PFSK-1 (cell line): ENCODE results near the gene SHLD1.

ENCODE experiments used
- FOXP2 ChIP-seq: optimal IDR thresholded peaks from 2 replicates; pipeline ENCODE3; 2011; ENCODE audit warnings: borderline replicate concordance, control low read depth, inconsistent platforms; ENCODE audit not compliant: insufficient read depth; ENCODE audit errors: extremely low read length, extremely low read depth
- POLR2AphosphoS5 ChIP-seq: IDR thresholded peaks from 2 replicates; pipeline ENCODE4 v1.6.1; 2012; ENCODE audit warnings: low read depth, mild to moderate bottlenecking, control low read depth, low read length, moderate library complexity
- SIN3A ChIP-seq: IDR thresholded peaks from 2 replicates; pipeline ENCODE4 v1.6.1; 2012; ENCODE audit warnings: mild to moderate bottlenecking, low read length, moderate library complexity, borderline replicate concordance; ENCODE audit not compliant: insufficient read depth
- TAF1 ChIP-seq: IDR thresholded peaks from 2 replicates; pipeline ENCODE4 v1.6.1; 2012; ENCODE audit warnings: low read length, control low read depth, borderline replicate concordance; ENCODE audit not compliant: insufficient read depth
- TF ChIP-seq, protein P1 (sequence below), 2 experiments: IDR thresholded peaks; 2 replicates each; pipeline versions ENCODE4 v1.6.1 to v1.8.0; 2011 to 2012; ENCODE audit warnings: low read depth in 2 of 2, low read length in 2 of 2, control low read depth in 1 of 2, inconsistent platforms in 1 of 2, mild to moderate bottlenecking in 1 of 2, moderate library complexity in 1 of 2; ENCODE audit not compliant: insufficient read depth in 1 of 2

SHLD1 gene

DNA sequence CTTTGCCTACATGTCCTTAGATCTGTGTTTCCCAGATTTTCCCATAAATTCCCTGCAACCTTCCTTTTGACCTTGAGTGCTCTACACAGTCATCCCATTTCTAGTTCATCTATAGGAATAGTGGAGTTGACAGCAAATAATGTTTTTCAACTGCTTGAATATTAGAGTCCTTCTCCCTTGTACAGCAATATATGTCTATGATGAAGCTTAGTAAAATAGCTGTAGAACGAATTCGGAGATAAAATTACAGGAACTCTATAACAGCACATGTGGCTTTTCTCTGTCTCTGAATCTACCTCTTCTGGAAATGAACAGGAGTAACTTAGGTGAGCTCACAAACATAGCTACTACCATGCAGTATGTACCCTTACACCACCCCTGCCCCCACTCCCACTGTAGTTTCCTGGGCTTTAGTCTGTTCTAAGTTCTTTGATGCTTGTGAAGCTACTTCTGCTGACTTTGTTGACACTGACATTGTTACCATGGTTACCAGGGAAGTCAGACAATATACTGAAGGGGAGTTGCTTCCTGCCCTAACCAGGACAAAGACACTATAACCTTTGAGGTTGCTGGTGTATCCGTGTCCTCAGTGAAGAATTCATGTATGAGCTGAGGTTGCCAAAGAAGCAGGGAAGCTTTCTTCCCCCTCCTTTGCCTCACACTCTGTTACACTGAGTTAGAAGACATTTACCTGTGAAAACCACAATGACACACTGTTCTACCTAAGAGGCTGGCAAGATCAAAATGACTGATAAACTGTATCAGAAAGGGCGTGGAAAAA, 35.8 kb upstream of the SHLD1 start:
- TF ChIP-seq SIN3A (no peak), TAF1 (no peak), POLR2AphosphoS5 (no peak)
- TF ChIP-seq, protein P1, sequence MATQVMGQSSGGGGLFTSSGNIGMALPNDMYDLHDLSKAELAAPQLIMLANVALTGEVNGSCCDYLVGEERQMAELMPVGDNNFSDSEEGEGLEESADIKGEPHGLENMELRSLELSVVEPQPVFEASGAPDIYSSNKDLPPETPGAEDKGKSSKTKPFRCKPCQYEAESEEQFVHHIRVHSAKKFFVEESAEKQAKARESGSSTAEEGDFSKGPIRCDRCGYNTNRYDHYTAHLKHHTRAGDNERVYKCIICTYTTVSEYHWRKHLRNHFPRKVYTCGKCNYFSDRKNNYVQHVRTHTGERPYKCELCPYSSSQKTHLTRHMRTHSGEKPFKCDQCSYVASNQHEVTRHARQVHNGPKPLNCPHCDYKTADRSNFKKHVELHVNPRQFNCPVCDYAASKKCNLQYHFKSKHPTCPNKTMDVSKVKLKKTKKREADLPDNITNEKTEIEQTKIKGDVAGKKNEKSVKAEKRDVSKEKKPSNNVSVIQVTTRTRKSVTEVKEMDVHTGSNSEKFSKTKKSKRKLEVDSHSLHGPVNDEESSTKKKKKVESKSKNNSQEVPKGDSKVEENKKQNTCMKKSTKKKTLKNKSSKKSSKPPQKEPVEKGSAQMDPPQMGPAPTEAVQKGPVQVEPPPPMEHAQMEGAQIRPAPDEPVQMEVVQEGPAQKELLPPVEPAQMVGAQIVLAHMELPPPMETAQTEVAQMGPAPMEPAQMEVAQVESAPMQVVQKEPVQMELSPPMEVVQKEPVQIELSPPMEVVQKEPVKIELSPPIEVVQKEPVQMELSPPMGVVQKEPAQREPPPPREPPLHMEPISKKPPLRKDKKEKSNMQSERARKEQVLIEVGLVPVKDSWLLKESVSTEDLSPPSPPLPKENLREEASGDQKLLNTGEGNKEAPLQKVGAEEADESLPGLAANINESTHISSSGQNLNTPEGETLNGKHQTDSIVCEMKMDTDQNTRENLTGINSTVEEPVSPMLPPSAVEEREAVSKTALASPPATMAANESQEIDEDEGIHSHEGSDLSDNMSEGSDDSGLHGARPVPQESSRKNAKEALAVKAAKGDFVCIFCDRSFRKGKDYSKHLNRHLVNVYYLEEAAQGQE (IDR thresholded peaks at IDR 0.05; ENCODE audit: insufficient read depth in 1 of 2, low read depth in 2 of 2, low read length in 2 of 2) = no peak

DNA sequence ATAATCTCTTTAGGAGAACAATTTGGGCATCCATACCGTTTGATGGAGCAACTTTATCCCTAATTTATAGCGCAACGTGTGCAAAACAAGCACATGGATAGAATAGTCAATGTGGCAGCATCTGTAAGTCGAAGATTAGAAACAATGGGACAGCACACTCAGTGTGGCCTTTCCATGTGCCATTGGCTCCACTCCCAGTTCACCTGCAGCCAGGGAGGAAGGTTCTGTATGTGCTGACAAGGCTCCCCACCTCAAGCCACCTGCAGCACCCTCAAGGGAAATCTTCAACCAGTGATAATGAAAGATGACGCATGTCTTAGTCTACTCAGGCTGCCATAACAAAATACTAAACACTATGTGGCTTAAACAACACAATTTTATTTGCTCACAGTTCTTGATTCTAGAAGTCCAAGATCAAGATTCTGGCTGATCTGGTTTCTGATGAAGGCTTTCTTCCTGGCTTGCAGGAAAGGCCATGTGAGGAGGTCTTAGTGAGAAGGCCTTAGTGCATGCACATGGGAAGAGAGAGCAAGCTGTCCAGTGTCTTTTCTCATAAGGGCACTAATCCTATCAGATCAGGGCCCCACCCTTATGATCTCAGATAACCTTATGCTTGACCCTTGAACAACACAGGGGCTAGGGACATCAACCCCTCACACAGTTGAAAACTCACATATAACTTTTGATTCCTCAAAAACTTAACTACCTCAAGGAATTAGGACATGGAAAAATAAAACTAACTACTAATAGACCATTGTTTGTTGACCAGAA, 34.9 kb upstream of the SHLD1 start:
- no peak for TF ChIP-seq SIN3A

DNA sequence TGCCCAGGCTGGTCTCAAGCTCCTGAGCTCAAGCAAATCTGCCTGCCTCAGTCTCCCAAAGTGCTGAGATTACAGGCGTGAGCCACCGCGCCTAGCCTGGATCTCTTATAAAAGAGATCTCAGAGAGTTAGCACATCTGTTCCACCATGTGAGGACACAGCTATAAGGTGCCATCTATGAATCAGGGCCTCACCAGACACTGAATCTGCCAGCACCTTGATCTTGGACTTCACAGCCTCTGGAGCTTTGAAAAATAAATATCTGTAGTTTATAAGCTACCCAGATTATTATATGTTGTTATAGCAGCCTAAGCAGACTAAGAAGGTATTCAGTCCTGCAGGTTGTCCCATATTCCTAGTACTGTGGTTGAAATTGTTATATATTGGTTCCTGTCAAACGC, 33.2 kb upstream of the SHLD1 start:
- TF ChIP-seq, protein P1 (IDR thresholded peaks at IDR 0.05; ENCODE audit: insufficient read depth in 1 of 2, low read depth in 2 of 2, low read length in 2 of 2) = no peak
- TF ChIP-seq FOXP2 (no peak), POLR2AphosphoS5 (no peak), SIN3A (no peak), TAF1 (no peak)

DNA sequence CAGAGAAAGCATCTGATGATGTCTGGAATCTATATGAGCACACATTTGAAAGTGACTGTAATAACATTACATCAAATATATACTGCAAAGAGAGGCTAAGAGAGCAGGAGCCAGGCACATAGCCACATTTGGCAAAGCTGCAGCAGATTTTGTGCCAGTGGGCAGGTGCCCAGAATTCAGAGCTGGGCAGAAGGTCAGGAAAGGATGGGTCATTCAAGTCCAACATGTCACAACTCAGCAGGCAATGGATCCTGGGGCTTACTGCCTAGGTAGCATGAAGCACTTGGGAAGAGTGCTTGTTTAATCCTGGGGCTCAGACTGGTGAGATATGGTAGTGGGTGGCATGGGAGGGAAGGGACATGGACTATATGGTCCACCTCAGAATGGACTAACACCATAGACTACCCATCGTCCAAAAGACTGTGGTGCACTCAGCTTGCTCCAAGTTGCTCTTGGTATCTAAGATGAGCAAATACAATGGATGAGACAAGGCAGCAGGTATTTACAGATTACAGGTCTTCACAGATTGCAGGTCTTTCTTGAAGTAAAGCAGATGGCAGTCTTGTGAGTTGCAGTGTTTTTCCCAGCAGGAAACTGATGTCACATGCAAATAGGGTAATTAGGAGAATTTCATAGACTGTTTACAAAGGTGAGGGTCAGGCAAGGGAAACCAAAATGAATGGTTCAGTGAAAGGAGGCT, 31.2 kb upstream of the SHLD1 start:
- TF ChIP-seq, protein P1 (IDR thresholded peaks at IDR 0.05; ENCODE audit: insufficient read depth in 1 of 2, low read depth in 2 of 2, low read length in 2 of 2) = no peak
- TF ChIP-seq TAF1 (no peak), FOXP2 (no peak)

DNA sequence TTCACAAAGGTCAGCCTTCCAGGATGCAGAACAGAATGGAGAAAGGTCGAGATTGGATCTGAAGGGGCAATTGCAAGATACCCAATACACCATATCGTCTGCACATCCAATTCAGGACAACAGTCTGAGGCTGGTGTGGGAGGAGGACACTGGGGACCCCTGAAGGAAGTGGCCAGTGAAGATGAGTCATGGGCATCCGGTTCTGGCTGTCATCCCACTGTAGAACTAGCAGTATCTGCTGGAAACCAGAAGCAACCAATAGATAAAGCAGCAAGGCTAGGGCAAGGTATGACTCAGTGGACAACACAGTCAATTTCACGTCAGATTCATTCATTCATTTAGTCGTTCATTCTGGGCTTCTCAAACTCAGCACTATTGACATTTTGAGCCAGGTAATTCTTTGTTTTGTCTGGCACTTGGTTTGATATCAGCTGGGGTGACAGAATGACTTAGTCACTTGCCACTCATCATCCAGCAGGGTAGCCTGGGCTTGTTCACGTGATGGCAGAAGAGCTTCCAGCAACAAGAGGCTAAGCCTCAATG, 30.3 kb upstream of the SHLD1 start:
- TF ChIP-seq, protein P1 (IDR thresholded peaks at IDR 0.05; ENCODE audit: insufficient read depth in 1 of 2, low read depth in 2 of 2, low read length in 2 of 2) = no peak
- TF ChIP-seq TAF1 (no peak), SIN3A (peak; percentile 56; the same call in 1 of the 2 replicates), POLR2AphosphoS5 (no peak), FOXP2 (peak; percentile 55)
